BE2C (cell line): ENCODE measurements around the gene NREP.

Experiments used
- DNase-seq: peaks from one replicate; pipeline ENCODE4 v3.0.0-alpha.2; 2020
- H3K27me3 ChIP-seq: fragments of 250-450 bp; sonication (Bioruptor Pico); 2 replicates; pipeline ENCODE4 v1.5.1; 2020; ENCODE audit warnings: mild to moderate bottlenecking
- H3K36me3 ChIP-seq: fragments of 250-450 bp; sonication (Bioruptor Pico); 2 replicates; pipeline ENCODE4 v1.5.1; 2020; ENCODE audit warnings: mild to moderate bottlenecking
- H3K4me1 ChIP-seq: fragments of 250-450 bp; sonication (Bioruptor Pico); 2 replicates; pipeline ENCODE4 v1.5.1; 2020
- H3K4me3 ChIP-seq: 2 replicates; pipeline ENCODE4 v1.5.1; 2011; ENCODE audit warnings: low read depth, low read length
- H3K9me3 ChIP-seq: fragments of 250-450 bp; sonication (Bioruptor Pico); 2 replicates; pipeline ENCODE4 v1.5.1; 2020
- TF ChIP-seq, protein P1 (sequence below): IDR thresholded peaks from 2 replicates; pipeline ENCODE4 v1.5.1; 2012; ENCODE audit warnings: mild to moderate bottlenecking, low read depth, low read length

The NREP gene

DNA sequence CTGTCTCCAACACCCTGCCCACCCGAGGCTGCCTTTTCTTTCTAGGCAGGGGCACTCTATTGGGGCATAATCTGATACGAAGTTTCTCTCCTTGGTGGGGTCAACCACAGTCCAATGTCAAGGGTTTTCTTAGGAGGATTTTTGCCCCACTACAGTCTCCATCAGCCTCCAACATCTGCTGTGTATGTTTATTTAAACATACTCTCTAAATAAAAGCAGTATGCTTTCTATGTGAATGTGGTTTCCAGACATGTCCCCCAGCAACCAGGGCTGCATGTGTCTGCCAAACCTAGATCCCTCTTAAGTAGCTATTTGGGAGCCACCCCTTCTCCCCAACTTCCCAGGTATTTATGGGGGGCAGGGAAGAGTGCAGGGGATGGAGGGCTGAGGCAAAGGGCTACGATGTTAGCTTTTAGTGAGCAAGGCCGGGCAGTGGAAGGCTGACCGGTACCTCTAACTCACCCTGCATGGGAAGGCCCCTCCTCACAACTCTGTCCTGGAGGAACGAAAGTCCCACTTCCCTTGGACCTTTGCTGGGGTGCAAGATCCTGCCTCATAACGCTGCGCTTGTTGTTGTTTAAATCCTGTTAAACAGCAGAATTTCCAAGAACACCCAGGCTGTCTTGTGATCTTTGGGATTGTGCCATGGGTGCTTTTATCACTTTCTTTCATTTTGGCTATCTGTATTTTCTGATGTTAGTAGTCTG is 75.4 kb downstream of the NREP start:
- H3K4me3 ChIP-seq = peak overlapping the region; percentile 9; the same call in 1 of the 2 replicates
- H3K9me3 ChIP-seq = no peaks in the 10 kb centered on the region
- DNase-seq = no peak
- TF ChIP-seq, protein P1, sequence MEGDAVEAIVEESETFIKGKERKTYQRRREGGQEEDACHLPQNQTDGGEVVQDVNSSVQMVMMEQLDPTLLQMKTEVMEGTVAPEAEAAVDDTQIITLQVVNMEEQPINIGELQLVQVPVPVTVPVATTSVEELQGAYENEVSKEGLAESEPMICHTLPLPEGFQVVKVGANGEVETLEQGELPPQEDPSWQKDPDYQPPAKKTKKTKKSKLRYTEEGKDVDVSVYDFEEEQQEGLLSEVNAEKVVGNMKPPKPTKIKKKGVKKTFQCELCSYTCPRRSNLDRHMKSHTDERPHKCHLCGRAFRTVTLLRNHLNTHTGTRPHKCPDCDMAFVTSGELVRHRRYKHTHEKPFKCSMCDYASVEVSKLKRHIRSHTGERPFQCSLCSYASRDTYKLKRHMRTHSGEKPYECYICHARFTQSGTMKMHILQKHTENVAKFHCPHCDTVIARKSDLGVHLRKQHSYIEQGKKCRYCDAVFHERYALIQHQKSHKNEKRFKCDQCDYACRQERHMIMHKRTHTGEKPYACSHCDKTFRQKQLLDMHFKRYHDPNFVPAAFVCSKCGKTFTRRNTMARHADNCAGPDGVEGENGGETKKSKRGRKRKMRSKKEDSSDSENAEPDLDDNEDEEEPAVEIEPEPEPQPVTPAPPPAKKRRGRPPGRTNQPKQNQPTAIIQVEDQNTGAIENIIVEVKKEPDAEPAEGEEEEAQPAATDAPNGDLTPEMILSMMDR = no peak
- no peaks in the 10 kb centered on the region for H3K36me3 ChIP-seq
- no peaks in the 10 kb centered on the region for H3K27me3 ChIP-seq
- peaks cover 18% of the 10 kb centered on the region for H3K4me1 ChIP-seq

DNA sequence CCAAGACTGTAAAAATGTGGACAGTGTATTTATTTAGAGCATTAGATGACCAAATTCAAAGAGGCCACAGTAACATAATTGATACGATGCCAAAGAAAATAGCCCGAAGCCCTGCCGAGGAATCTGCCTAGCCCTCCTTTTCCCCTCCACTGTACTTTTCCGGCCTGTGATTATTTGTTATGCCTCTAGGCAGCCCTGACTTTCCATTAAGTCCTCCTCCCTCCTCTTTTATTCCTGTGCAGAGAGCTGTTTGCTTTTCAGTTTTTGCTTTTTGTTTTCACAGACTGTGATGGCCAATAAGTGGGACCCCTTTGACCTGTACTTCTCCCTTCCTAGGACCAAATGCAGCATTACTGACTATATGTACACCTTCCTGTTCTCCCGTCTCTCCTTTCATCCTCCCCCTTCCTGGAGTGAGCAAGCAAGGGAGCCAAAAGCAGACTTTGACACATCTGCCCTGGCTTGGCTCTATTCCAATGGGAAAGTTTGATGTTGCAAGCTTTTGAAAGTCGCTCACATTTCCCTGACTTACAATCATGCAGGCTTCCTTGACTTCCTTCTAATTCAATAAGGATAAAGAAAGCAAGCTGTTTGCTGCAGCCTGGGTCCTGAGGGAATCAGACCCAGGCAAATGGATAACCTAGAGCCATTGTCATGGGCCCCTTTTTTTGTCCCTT is 76.1 kb downstream of the NREP start:
- TF ChIP-seq, protein P1 = no peak
- peaks cover 22% of the 10 kb centered on the region for H3K4me1 ChIP-seq
- peak overlapping the region; percentile 9 for H3K4me3 ChIP-seq
- no peaks in the 10 kb centered on the region for H3K27me3 ChIP-seq
- no peaks in the 10 kb centered on the region for H3K9me3 ChIP-seq
- no peaks in the 10 kb centered on the region for H3K36me3 ChIP-seq
- DNase-seq = peak; percentile 78

DNA sequence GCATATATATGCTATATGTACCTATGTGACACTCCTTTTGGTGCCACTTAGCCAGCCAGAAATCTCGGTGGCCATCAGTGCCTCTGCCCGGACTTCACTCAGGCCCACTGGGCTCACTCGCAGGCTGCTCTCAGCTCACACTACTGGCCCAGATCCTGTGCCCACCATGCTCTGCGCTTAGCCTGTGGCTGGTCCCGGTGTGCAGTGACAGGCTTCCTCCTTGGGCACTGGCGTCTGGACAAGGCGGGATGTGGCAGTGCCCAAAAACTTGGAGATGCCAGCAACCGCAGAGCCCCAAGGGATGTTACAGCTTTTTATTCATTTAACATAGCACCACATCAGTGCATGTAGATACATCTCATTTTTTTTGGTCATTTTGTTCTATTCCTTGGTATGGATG is 77.4 kb downstream of the NREP start:
- TF ChIP-seq, protein P1 = no peak
- DNase-seq = no peak
- Histone ChIP-seq H3K4me3 (no peak overlapping the region), H3K36me3 (no peaks in the 10 kb centered on the region), H3K27me3 (no peaks in the 10 kb centered on the region), H3K4me1 (peaks cover 23% of the 10 kb centered on the region), H3K9me3 (no peaks in the 10 kb centered on the region)
